GM10266 (cell line): ENCODE data around the gene CHCHD6.

Experiments
- DNase-seq: peaks from one replicate; pipeline ENCODE4 v3.0.0; 2012; ENCODE audit errors: extremely low spot score
- TF ChIP-seq, protein P1 (sequence below): IDR thresholded peaks from 2 replicates; pipeline ENCODE4 v1.5.1; 2012; ENCODE audit warnings: mild to moderate bottlenecking, low read depth; ENCODE audit not compliant: control insufficient read depth, insufficient read depth; ENCODE audit errors: missing control alignments

Gene CHCHD6

DNA sequence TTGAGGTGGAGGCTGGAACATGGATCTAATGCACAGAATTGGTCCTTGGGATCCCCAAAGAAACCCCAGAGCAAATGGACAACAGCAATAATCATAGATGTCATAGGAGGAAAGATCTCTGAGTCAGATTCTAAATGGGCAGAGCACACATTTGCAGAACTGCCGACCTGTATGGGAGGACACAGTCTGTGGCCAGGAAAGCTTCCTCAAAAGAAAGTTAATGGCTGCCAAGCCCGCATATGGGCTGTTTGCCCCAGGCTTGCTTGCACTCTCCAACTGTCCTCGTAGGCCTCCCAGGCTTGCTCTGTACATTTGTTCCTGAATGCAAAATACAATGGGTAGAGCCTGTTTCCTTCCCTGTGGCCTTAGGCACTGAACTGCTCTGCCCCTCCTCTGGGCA lies 176.9 kb downstream of the CHCHD6 start:
- TF ChIP-seq, protein P1, sequence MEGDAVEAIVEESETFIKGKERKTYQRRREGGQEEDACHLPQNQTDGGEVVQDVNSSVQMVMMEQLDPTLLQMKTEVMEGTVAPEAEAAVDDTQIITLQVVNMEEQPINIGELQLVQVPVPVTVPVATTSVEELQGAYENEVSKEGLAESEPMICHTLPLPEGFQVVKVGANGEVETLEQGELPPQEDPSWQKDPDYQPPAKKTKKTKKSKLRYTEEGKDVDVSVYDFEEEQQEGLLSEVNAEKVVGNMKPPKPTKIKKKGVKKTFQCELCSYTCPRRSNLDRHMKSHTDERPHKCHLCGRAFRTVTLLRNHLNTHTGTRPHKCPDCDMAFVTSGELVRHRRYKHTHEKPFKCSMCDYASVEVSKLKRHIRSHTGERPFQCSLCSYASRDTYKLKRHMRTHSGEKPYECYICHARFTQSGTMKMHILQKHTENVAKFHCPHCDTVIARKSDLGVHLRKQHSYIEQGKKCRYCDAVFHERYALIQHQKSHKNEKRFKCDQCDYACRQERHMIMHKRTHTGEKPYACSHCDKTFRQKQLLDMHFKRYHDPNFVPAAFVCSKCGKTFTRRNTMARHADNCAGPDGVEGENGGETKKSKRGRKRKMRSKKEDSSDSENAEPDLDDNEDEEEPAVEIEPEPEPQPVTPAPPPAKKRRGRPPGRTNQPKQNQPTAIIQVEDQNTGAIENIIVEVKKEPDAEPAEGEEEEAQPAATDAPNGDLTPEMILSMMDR, result no peak
- DNase-seq, result no peak

DNA sequence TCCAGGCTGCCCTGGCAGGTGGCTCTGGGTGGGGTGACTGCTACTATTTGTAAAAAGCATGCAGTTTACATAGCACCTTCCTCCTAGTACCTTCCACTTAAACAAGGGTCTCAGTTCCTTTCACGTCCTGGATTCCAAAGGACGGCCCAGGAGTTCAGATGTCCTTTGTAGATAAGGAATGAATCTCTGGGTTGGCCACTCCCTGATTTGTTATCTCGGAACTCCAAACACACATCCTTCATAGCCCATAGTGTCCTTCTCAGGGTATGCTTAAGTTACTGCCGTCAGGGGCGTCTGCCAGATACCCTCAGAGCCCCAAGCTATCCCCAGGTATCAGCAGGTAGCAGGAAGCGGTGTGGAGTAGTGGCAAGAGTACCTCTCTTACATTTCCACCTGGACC lies 177.8 kb downstream of the CHCHD6 start:
- TF ChIP-seq, protein P1, result no peak
- no peak for DNase-seq

DNA sequence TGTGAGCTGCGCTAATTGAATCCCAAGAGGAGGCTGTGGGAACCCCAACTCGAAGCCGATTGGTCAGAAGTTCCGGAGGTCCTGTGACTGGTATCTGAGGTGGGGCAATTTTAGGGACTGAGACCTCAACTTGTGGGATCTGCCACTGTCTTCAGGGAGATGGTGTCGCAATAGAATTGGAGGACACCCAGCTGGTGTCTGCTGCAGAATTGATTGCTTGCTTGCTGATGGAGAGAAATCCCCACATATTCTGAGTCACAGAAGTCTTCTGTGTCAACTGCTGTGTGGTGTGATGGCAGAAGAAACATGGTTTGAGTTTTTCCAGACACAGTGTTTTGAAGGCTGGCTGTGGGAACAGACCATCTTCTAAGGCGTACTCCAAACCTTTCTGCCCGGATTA lies 179.2 kb downstream of the CHCHD6 start:
- DNase-seq, result no peak
- TF ChIP-seq, protein P1, result no peak

DNA sequence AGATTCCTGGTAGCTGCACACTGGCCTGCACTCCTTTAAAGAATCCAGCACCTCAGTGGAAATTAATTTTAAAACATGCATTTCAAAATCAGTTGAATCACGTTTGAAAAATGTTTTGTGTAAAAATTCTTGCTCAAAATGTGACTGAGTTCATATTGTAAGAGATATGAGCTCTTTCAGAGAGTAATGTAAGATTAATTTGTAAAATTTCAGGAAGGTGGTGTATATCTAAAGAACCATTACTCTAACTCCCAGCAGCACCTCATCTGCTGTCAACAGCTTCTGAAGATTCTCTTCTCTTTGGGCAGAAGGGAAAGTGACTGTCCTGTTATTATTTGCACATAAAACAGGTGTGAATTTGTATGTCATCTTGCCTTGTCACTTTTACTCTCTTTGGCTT lies 181.4 kb downstream of the CHCHD6 start:
- TF ChIP-seq, protein P1, result no peak
- DNase-seq, result no peak

DNA sequence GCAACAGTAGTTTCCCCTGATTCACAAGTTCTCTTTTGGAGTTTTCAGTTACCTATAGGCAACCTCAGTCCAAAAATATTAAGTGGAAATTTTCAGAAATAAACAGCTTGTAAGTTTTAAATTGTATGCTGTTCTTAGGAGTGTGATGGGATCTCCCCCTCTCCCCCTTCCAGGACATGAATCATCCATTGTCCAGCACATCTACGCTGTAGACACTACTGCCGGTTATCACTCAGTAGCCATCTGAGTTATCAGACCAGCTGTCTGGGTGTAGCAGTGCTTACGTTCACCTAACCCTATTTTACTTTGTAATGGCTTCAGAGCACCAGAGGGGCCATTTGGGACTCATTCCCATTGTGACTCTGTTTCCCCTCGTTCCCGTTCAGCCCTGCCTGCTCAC lies 182.2 kb downstream of the CHCHD6 start:
- TF ChIP-seq, protein P1, result no peak
- DNase-seq, result no peak

DNA sequence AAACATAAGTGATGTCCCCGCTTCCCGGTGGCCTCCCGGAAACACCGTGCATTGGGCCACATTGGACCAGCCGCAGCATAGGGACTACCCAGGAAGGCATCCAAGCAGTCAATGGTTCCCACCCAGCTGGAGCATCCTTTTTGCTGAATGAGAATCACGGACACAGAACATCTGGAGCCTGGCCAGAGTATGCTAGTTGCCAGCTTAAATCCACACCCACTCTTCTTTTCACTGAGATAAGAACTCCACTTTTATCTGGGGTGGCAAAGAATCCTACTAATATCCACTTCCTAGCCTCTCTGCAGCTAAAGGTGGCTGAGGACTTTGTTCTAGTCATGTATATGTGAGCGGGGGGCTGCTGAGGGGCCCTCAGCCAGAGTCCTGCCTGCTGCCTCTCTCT lies 183.6 kb downstream of the CHCHD6 start:
- TF ChIP-seq, protein P1, result no peak
- no peak for DNase-seq

DNA sequence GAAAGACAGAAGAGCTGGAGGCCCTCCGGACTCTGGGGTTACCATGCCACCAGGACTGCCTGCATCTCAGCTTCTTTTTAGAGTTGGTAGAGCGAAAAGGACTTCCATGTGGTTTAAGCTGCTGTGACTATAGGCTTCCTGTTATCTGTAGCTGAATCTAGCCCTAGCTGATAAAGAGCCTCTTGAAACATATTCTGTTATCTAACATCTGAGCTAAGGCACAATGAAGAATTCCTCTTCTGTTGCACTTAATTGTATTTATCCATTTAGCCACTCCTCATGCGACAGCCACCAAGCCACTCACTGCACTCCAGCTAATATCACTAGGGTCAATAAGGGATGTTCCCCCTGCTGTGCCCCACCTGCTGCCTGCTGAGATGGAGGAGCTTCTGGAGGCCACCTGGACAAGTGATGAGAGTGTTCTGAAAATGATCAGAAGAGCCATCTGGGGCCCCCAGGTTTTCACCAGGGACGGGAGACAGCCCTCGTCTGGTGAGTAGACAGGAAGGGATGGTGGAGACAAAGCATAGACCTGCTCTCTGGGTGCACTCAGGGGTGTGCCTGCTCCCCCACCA lies 184.2 kb downstream of the CHCHD6 start:
- TF ChIP-seq, protein P1, result no peak
- no peak for DNase-seq
